ENCODE data around the gene SLC6A19.

Gene SLC6A19

DNA sequence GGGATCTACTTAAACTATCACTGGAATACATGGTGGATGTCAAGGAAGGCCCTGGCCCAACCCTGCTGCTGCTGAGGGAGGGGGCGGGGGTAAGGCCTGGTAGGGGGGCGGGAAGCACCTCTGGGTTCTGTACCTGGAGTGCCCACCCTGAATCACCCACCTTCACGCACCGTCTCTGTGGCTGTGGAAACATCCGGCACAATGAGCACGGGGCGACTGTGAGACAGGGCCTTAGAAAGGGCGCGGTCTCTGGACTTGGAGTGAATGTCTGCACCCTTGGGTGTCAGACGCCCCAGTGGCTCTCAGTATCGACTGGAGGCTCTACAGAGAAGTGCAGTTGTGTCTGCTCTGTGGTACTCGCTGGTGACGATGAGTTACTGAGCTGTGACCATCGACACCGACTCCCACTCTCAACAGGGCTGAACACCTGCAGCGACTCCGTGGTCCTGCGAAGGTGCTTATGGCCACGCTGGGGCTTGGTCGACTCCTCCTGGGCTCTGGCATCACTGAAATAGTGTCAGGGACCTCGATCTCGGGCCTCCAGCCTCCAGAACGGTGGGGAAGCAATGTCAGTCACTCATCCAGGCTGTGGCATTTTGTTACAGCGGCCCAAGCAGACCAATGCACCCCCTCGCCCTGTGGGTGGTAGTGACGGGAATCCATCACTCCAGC is 25.5 kb upstream of the SLC6A19 start:
- no peak overlapping the region for H3K4me3 ChIP-seq (ENCODE audit: low read length)
- peaks cover 6% of the 10 kb centered on the region for H3K27me3 ChIP-seq (ENCODE audit: control insufficient read depth, insufficient read depth, low read length)
- H3K4me1 ChIP-seq (ENCODE audit: control insufficient read depth, insufficient read depth, low read length) = peaks cover 5% of the 10 kb centered on the region
- H3K9ac ChIP-seq (ENCODE audit: low read depth, low read length) = no peak overlapping the region
- no peak overlapping the region for H3K4me2 ChIP-seq (ENCODE audit: low read length)
- H3K36me3 ChIP-seq (ENCODE audit: insufficient read depth, low read length) = no peaks in the 10 kb centered on the region
- H3K9me3 ChIP-seq (replicated peaks; ENCODE audit: low read length) = no peaks in the 10 kb centered on the region

DNA sequence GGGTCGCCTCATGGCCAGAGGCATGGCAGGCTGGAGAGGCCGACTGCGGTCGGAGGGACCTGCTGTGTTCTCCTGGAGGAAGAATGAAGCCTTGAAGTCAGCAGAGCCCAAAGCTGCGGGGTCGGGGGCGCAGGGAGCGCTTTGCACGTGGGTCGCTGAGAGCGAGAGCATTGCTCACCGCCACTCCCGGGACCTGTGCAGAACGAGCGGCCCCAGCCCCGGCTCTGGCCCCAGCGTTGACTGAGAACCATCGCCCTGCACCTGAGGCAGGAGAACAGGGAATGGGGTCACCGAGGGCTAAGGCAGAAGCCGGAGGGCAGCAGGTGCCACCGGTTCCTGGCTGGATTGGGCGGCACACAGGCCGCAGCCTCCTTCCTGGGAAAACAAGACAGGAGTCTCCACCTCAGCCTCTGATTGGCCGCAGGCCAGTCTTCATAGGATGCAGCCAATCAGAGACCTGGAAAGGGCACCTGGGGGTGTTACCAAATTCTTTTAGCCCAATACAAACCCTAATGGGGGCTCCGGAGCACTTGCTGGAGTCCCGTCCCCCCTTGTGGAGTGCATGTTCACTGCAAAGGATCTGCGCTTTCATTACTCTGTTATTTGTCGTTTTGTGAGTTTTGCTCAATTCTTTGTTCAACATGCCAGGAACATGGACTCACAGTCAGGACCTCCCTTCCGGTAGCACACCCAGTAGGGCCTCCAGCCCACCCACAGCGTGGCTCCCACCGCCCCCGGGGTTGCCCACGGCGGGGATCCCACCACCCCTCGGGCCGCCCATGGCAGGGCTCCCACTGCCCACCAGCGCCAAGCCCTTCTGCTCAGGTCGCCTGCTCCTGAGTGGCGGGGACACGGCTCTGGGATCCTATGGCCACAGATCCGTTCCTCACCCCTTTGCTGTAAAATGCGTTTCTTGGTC is 24.7 kb upstream of the SLC6A19 start:
- Histone ChIP-seq H3K9me3 (replicated peaks; ENCODE audit: low read length) (no peaks in the 10 kb centered on the region), H3K4me3 (ENCODE audit: low read length) (no peak overlapping the region), H3K4me1 (ENCODE audit: control insufficient read depth, insufficient read depth, low read length) (peaks cover 5% of the 10 kb centered on the region), H3K27me3 (ENCODE audit: control insufficient read depth, insufficient read depth, low read length) (peaks cover 1% of the 10 kb centered on the region), H3K4me2 (ENCODE audit: low read length) (no peak overlapping the region), H3K36me3 (ENCODE audit: insufficient read depth, low read length) (no peaks in the 10 kb centered on the region), H3K9ac (ENCODE audit: low read depth, low read length) (no peak overlapping the region)

DNA sequence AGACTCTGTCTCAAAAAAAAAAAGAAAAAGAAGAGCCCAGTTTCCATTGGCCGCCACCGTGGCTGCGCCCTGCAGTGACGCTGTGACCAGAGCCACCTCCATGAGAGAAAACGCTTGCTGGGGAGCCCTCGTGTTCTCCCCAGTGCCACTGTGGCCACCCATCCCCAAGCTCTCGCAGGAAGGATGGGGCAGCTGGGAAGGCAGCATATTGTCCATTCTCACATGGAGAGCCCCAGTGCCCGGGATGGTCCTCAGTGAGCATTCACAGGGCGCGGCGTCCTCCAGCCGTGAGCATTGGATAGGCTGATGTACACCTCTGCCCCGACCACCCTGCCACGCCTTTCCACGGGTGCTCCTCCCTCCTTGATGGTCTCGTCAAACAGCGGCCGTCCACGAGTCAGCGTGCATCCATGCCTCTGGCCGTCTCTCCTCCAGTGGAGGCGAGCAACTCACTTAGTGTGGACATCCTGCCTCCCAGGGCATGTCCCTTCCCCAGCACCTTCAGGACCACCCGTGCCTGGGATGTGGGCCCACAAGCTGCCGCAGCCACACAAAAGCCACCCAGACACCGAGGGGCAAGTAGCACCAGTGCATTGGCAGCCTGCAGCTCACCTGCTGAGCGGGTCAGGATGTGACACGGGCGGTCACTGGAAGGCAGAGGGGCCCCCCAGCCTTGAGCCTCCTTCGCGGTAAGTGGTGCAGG is 23.4 kb upstream of the SLC6A19 start:
- Histone ChIP-seq H3K4me3 (ENCODE audit: low read length) (no peak overlapping the region), H3K4me1 (ENCODE audit: control insufficient read depth, insufficient read depth, low read length) (peaks cover 5% of the 10 kb centered on the region), H3K9me3 (replicated peaks; ENCODE audit: low read length) (no peaks in the 10 kb centered on the region), H3K4me2 (ENCODE audit: low read length) (no peak overlapping the region), H3K9ac (ENCODE audit: low read depth, low read length) (no peak overlapping the region), H3K27me3 (ENCODE audit: control insufficient read depth, insufficient read depth, low read length) (no peaks in the 10 kb centered on the region), H3K36me3 (ENCODE audit: insufficient read depth, low read length) (no peaks in the 10 kb centered on the region)

DNA sequence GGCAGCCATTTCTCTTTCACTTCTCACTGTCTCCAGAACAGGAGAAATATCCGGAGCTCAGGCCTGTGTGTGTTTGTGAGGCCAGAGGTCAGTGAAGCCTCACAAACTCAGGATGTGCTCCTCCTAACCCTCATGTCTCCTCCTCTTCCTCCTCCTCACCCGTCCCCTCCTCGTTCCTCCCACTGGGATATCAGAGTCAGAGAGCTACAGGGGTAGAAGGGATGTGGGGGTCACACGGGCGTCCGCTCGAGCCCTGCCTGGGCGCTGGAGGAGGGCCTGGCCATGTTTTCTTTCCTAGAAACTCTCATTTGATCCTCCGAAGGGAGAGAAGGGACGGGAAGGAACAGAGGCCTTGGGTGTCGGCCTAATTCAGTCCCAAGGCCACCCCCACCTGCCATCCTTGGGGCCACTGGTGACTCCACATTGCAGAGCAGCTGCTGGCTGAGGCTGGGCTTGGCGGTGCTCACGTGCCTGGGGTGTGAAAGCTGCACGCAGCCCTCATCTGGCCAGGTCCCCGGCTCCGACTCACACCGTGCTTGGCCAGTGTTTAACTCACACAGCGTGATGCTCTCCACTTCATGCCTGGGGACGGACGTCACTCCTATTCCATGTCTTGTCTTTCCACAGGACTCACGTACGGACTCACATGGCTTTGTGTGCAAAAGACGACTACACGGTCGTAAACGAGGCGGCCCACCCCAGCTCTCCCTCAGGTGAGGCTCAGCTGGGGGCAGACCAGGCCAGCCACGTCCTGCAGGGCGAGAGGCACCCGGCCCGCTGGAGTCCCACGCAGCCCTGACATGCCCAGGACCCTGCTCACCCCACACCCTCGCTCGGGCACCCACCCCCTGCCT is 22.6 kb upstream of the SLC6A19 start:
- Histone ChIP-seq H3K4me3 (ENCODE audit: low read length) (no peak overlapping the region), H3K4me1 (ENCODE audit: control insufficient read depth, insufficient read depth, low read length) (peaks cover 5% of the 10 kb centered on the region), H3K36me3 (ENCODE audit: insufficient read depth, low read length) (no peaks in the 10 kb centered on the region), H3K4me2 (ENCODE audit: low read length) (no peak overlapping the region), H3K9me3 (replicated peaks; ENCODE audit: low read length) (no peaks in the 10 kb centered on the region), H3K9ac (ENCODE audit: low read depth, low read length) (no peak overlapping the region), H3K27me3 (ENCODE audit: control insufficient read depth, insufficient read depth, low read length) (no peaks in the 10 kb centered on the region)

DNA sequence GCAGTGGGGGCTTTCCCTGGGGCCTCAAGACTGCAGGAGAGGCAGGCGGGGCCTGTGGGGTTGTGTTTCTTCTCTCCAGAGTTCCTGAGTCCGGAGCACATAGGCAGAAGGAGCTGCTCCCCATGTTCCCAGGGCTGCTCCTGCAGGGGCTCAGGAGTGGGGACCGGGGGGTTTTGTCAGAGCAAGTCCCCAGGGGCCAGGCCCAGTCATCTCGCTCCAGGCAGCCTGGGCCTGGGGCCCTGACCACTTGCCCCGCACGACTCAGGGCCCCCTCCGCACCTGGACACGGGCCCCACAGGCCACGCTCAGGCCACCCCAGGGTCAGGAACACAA is 22.0 kb upstream of the SLC6A19 start:
- Histone ChIP-seq H3K4me2 (ENCODE audit: low read length) (no peak overlapping the region), H3K36me3 (ENCODE audit: insufficient read depth, low read length) (no peaks in the 10 kb centered on the region), H3K9me3 (replicated peaks; ENCODE audit: low read length) (no peaks in the 10 kb centered on the region), H3K9ac (ENCODE audit: low read depth, low read length) (no peak overlapping the region), H3K27me3 (ENCODE audit: control insufficient read depth, insufficient read depth, low read length) (no peaks in the 10 kb centered on the region), H3K4me3 (ENCODE audit: low read length) (no peak overlapping the region), H3K4me1 (ENCODE audit: control insufficient read depth, insufficient read depth, low read length) (no peaks in the 10 kb centered on the region)

DNA sequence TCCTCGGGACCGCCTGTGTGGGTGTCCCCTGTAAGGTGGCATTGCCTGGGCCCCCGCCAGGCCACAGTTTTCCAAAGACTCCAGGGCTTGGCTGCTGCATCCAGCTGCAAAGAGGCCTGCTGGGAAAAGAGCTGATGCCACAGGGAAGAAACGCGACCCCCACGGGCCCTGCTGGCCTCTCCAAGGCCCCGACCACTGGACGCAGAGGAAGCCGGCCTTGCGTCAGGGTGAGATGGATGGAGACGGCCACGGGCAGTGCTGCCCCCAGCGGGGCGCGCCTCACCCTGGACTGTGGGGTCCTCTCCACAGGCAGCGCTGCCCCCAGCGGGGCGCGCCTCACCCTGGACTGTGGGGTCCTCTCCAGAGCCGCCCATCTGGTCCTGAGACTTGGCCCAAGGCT is 21.3 kb upstream of the SLC6A19 start:
- no peaks in the 10 kb centered on the region for H3K4me1 ChIP-seq (ENCODE audit: control insufficient read depth, insufficient read depth, low read length)
- H3K4me3 ChIP-seq (ENCODE audit: low read length) = no peak overlapping the region
- H3K9me3 ChIP-seq (replicated peaks; ENCODE audit: low read length) = no peaks in the 10 kb centered on the region
- no peak overlapping the region for H3K9ac ChIP-seq (ENCODE audit: low read depth, low read length)
- no peaks in the 10 kb centered on the region for H3K36me3 ChIP-seq (ENCODE audit: insufficient read depth, low read length)
- no peak overlapping the region for H3K4me2 ChIP-seq (ENCODE audit: low read length)
- no peaks in the 10 kb centered on the region for H3K27me3 ChIP-seq (ENCODE audit: control insufficient read depth, insufficient read depth, low read length)

DNA sequence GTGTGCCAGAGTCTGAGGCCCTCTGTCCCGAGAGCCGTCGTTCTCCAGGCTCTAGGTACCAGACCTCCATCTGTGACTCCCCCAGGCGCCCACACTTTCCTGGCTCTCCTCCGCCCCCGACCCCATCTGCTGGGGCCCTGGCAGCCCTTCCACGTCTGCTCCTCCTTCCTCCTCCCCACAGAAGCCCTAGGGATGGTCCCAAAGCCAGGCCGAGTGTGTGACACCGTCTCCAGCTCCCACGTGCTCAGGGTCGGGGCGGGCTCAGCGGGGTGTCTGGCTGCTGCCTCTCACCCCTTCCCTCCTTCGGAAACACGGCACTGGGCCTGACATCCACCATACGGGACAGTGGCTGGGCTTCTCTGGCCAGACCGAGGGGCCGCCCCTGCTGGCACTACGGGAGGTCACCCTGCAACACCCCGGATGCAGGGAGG is 20.5 kb upstream of the SLC6A19 start:
- Histone ChIP-seq H3K4me3 (ENCODE audit: low read length) (no peak overlapping the region), H3K9me3 (replicated peaks; ENCODE audit: low read length) (no peaks in the 10 kb centered on the region), H3K9ac (ENCODE audit: low read depth, low read length) (no peak overlapping the region), H3K4me1 (ENCODE audit: control insufficient read depth, insufficient read depth, low read length) (no peaks in the 10 kb centered on the region), H3K4me2 (ENCODE audit: low read length) (no peak overlapping the region), H3K36me3 (ENCODE audit: insufficient read depth, low read length) (no peaks in the 10 kb centered on the region), H3K27me3 (ENCODE audit: control insufficient read depth, insufficient read depth, low read length) (no peaks in the 10 kb centered on the region)

DNA sequence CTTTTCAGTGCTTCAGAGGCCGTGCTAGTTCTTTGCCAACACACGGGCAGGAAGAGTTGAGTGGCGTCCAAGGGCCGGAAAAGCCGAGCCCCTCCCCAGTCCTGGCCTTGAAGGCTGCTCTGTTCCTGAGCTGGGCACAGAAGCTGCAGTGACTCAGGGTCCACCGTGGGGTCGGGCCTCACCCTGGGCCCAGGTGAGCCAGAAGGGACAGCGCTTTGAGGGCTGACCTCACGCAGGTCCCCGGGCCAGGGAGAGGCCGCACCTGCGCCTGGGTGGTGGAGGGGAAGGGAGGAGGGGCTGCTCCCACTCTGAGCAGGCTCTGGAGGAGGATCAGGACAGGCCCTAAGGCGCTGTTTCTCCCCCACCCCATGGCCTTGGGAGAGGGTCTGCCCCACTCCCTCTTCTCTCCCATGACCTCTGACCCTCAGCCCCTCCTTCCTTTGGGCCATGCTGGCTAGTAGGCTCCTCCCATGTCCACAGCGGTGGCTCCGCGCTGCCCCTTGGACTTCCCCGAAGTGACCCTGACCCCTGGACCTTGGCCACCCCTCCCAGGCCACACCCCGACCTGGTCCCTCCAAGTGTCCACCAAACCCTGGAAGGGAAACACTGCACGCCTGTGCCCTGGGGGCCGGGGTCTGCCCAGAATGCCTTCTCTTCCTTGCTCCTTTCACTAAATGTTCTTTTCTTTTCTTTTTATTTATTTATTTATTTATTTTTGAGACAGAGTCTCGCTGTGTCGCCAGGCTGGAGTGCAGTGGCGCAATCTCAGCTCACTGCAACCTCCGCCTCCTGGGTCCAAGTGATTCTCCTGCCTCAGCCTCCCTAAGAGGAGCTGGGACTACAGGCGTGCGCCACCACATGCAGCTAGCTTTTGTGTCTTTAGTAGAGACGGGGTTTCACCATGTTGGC is 19.7 kb upstream of the SLC6A19 start:
- no peak overlapping the region for H3K4me3 ChIP-seq (ENCODE audit: low read length)

DNA sequence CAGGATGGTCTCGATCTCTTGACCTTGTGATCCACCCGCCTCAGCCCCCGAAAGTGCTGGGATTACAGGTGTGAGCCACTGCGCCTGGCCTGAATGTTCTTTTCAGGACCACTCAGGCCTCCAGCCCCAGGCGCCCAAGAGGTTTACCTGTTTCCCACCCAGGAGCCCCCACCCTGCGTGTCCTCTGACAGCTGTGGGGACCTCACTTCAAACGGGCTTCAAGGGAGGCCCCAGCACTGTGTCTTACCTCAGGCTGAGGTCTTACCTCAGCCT is 19.1 kb upstream of the SLC6A19 start:
- no peaks in the 10 kb centered on the region for H3K9me3 ChIP-seq (replicated peaks; ENCODE audit: low read length)
- no peak overlapping the region for H3K4me2 ChIP-seq (ENCODE audit: low read length)
- no peak overlapping the region for H3K9ac ChIP-seq (ENCODE audit: low read depth, low read length)
- H3K4me3 ChIP-seq (ENCODE audit: low read length) = no peak overlapping the region
- H3K36me3 ChIP-seq (ENCODE audit: insufficient read depth, low read length) = no peaks in the 10 kb centered on the region
- H3K27me3 ChIP-seq (ENCODE audit: control insufficient read depth, insufficient read depth, low read length) = no peaks in the 10 kb centered on the region
- no peaks in the 10 kb centered on the region for H3K4me1 ChIP-seq (ENCODE audit: control insufficient read depth, insufficient read depth, low read length)

More for the DNA sequence above, 19.7 kb upstream of the SLC6A19 start:
- Histone ChIP-seq H3K9me3 (replicated peaks; ENCODE audit: low read length) (no peaks in the 10 kb centered on the region), H3K4me2 (ENCODE audit: low read length) (no peak overlapping the region), H3K9ac (ENCODE audit: low read depth, low read length) (no peak overlapping the region), H3K4me1 (ENCODE audit: control insufficient read depth, insufficient read depth, low read length) (no peaks in the 10 kb centered on the region), H3K27me3 (ENCODE audit: control insufficient read depth, insufficient read depth, low read length) (no peaks in the 10 kb centered on the region), H3K36me3 (ENCODE audit: insufficient read depth, low read length) (no peaks in the 10 kb centered on the region)

DNA sequence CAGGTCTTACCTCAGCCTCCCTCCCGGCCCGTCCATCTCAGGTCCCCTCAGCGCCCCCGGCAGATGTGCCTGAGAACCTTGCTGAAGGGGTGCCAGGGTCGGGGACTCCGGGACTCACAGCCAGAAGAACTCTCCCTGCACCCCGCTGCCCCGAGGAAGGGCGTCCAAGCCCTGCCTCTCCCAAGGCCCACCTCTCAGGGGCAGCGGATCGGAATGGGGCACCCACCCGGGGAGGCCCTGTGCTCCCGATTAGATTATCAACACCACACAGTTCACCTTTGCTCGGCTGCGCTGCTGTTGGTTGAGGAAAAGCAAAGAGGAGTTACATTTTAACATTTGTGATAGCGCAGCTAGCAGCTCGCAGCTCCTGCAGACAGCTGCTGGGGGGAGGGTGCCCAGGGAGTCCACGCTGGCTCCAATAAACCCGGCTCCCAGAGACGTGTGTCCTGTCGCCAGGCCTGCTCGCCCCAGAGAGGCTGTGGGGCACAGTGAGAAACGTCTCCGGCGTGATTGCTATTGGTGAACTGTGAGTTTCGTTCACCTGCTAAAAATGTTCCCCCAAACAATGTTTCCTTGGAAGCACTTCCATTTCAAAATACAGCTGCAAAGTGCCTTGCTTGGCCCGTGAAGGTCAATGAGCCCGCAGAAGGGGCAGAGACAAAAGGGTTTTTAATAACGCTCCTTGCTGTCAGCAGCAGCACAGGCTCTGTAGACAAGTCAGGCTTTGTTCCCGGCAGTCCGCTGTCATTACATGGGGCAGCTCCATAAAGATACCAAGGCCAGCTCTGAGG is 18.6 kb upstream of the SLC6A19 start:
- no peak overlapping the region for H3K9ac ChIP-seq (ENCODE audit: low read depth, low read length)
- H3K27me3 ChIP-seq (ENCODE audit: control insufficient read depth, insufficient read depth, low read length) = no peaks in the 10 kb centered on the region
- no peaks in the 10 kb centered on the region for H3K36me3 ChIP-seq (ENCODE audit: insufficient read depth, low read length)
- H3K9me3 ChIP-seq (replicated peaks; ENCODE audit: low read length) = no peaks in the 10 kb centered on the region
- H3K4me3 ChIP-seq (ENCODE audit: low read length) = no peak overlapping the region
- H3K4me1 ChIP-seq (ENCODE audit: control insufficient read depth, insufficient read depth, low read length) = no peaks in the 10 kb centered on the region
- H3K4me2 ChIP-seq (ENCODE audit: low read length) = no peak overlapping the region

Data from skeletal muscle satellite cell (primary cell).